AG09309 (cell line): Measurements from ENCODE around the gene NDUFB1.

Experiments used
- DNase-seq: peaks from one replicate; pipeline ENCODE4 v3.0.0-alpha.2; 2010; ENCODE audit warnings: low read depth
- H3K4me3 ChIP-seq: 2 replicates; pipeline ENCODE4 v1.5.1; 2011; ENCODE audit warnings: mild to moderate bottlenecking, low read depth, low read length, moderate library complexity; ENCODE audit not compliant: control insufficient read depth
- CTCF ChIP-seq: IDR thresholded peaks from 2 replicates; pipeline ENCODE4 v1.5.1; 2011; ENCODE audit warnings: mild to moderate bottlenecking, low read depth, low read length, inconsistent platforms; ENCODE audit not compliant: insufficient read depth, control insufficient read depth; ENCODE audit errors: missing control alignments

The NDUFB1 gene

GRCh38 chr14:92121670-92122350, at the start of gene NDUFB1, which contains the start of gene CPSF2:
NDUFB1 (minus strand) TSS chr14:92121706; CDS start chr14:92117637, 4,069 bp downstream.
CPSF2 (plus strand) TSS chr14:92121969; CDS start chr14:92130985, 9,016 bp downstream.
- H3K4me3 ChIP-seq = peak within 1 kb of the TSS; percentile 90
- DNase-seq = no peak
- no peak for TF ChIP-seq CTCF

GRCh38 chr14:92164958-92165357, 43.5 kb upstream of the NDUFB1 start:
- TF ChIP-seq CTCF = no peak
- DNase-seq = no peak
- H3K4me3 ChIP-seq = no peak overlapping the region

- H3K4me3 ChIP-seq = no peak overlapping the region
- TF ChIP-seq CTCF = no peak
- DNase-seq = no peak
Measured at GRCh38 chr14:92161521-92161920, 40.0 kb upstream of the NDUFB1 start.

GRCh38 chr14:92160619-92161018, 39.1 kb upstream of the NDUFB1 start:
- no peak overlapping the region for H3K4me3 ChIP-seq
- TF ChIP-seq CTCF = no peak
- DNase-seq = peak; percentile 81

- no peak overlapping the region for H3K4me3 ChIP-seq
- DNase-seq = no peak
- TF ChIP-seq CTCF = no peak
Measured at GRCh38 chr14:92154283-92154942, 32.9 kb upstream of the NDUFB1 start.

- no peak for DNase-seq
- no peak for TF ChIP-seq CTCF
- no peak overlapping the region for H3K4me3 ChIP-seq
Measured at GRCh38 chr14:92153581-92153980, 32.1 kb upstream of the NDUFB1 start.
